SH-SY5Y (cell line): Measurements from ENCODE around the gene OSBPL2.

Source experiments
- GATA2 ChIP-seq: IDR thresholded peaks from 2 replicates; pipeline ENCODE4 v1.6.1; 2011; ENCODE audit warnings: mild to moderate bottlenecking, low read depth, low read length
- GATA3 ChIP-seq: IDR thresholded peaks from 2 replicates; pipeline ENCODE4 v1.6.1; 2011; ENCODE audit warnings: low read depth, mild to moderate bottlenecking, low read length, moderate library complexity

GRCh38 chr20:62313460-62314338, 75.4 kb downstream of the OSBPL2 start:
- TF ChIP-seq GATA2 (no peak), GATA3 (no peak)
